T-helper 1 cell (primary cell): ENCODE measurements around the gene CHMP2B.
A peak's percentile ranks its signal among the peaks of the same experiment; 100 is the strongest.
"Not testable (repeated sequence)": the region's sequence is repeated elsewhere in the genome, so short reads cannot be mapped to it uniquely, and the experiment has no call there.

Experiments
- DNase-seq, 5 donors: peaks; one replicate each; pipeline ENCODE4 v3.0.0-alpha.2; 2012 to 2020

Gene CHMP2B

DNA sequence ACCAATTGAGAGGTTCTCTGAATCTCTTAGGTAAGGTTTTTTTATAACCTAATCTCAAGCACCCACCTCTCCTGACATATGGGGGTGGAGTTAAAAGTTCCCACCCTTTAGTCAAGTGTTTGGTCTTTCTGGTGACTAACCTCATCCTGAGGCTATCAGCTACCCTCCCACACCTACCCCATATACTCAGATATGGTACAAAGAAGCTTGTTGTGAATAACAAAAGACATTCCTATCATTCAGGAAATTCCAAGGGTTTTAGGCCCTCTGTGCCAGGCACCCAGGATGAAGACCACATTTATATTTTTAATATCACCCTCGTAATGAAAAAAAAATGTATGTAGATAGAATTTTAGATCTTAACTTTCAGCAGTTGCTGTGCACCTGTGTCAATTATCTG is 9.0 kb downstream of the CHMP2B start:
- DNase-seq: no peak

DNA sequence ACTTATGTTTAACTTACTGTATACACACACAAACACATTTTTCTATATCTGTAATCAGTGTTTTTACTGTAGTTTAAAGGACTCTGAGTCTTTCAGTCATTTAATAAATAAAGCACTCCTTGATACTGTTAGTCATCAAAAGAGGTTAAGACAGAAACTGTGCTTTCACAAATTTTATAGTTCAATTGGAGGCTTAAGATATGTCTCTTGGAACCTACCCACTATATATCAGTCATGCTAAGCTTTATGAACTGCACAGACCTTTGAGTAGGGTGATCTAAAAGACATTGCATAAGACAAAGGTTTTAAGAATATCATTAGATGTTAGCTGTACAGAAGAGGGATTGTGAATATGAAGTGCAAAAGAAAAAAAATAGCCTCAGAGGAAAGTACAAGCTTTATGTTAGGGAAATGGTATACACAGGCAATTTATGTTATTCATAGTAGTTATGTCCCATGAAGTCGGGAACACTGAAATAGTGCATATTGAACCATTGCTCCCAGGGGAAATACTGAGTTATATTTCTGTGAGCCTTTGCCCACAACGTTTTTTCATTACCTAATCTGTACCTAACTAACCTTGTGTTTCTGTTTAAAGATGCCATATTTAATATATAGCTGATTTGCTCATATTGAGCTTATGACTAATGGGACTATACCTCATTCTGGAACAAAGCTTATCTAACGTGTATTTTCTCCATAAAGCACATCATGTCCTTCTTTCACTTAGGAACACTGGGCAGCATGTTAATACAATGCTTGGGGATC is 19.7 kb downstream of the CHMP2B start:
- DNase-seq: no peak

DNA sequence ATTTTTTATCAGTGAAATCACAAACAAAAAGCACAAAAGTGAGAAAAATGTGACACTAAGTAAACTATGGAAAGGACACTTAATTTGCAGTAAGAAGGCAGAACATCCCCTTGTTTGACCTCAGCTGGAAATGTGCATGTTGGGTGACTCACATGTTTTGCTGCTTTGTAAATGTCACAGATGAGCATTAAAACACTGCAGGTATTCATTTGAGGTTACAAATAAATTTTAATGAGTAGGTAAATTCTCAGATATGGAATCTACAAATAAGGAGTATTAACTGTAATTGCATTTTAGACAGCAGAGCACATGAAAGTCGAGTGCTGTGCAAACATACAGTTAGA is 20.3 kb downstream of the CHMP2B start:
- DNase-seq: no peak

DNA sequence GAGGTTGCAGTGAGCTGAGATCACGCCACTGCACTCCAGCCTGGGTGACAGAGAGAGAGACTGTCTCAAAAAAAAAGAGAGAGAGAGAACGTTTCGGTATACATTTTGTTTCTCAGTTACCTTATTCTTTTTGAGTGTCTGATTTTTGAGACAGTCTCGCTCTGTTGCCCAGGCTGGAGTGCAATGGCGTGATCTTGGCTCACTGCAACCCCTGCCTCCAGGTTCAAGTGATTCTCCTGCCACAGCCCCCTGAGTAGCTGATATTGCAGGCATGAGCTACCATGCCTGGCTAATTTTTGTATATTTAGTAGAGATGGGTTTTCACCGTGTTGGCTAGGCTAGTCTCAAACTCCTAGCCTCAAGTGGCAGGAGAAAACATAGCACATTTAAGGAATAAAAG is 21.1 kb downstream of the CHMP2B start:
- DNase-seq: not testable (repeated sequence)

DNA sequence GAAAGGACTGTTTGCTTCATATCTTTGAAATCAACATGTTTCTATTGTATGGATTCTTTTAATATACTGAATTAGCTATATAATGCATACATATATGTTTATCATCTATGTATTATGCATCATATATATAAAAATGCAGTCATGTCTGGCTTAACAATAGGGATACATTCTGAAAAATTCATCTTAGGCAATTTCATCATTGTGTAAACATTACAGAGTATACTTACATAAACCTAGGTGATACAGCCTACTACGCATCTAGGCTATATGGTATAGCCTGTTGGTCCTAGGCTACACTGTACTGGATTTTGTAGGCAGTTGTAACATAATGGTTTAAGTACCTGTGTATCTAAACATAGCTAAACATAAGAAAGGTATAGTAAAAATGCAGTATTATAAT is 21.7 kb downstream of the CHMP2B start:
- DNase-seq: no peak

DNA sequence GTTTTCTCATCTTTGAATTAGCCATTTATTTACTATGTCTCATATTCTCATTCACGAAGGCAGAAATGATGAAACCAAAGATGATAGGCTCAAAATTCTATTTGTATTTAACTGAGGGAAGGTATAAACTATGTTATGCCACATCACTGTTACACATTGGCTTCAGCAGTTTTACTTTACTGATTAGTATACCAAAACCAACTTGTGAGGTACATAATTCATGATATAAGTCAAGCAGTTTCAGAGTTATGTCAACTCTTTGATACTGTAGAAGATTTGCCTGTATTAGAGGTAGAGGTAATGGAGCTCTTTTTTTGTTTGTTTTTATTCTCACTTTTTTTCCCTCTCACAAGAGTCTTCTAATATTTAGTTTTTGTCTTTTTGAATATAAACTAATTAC is 22.9 kb downstream of the CHMP2B start:
- DNase-seq: no peak

DNA sequence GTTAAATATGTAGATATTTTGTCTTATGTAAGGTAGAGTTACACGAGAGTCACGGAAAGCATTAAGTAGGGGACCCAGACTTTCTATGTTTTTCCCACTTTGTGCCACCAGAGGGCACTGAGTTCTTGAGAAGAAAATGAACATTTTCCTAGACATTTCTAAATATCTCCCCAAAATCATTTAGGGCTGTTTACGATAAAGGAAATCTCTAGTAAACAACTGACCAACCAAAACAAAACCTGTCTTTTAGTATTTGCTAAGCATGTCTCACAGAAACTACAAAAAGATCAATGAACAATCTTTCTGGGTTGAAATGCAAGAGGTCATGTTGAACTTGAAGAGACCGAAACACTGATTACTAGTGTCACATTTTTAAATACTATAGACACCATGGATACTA is 33.2 kb downstream of the CHMP2B start:
- peak in 4 of 5 donors; percentile 10 to 36 (median 18) for DNase-seq

DNA sequence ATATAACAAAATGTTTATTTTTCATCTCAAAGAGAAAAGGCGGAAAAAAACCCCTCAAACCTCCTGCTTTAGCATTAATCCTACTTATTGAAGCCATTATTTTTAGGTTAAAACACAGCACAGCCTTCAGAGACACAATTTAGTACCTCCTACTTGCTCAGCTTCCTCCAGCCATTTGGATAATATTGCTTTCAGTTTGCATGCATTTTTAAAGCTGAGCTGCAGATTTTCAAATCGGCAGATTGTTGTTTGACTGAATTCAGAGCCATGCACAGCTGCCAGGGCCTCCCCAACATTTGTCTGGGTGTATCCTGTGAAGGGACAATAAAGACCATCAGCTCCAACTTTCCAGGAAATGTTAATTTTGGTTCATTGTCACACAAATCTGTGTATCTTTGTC is 34.8 kb downstream of the CHMP2B start:
- DNase-seq: no peak

DNA sequence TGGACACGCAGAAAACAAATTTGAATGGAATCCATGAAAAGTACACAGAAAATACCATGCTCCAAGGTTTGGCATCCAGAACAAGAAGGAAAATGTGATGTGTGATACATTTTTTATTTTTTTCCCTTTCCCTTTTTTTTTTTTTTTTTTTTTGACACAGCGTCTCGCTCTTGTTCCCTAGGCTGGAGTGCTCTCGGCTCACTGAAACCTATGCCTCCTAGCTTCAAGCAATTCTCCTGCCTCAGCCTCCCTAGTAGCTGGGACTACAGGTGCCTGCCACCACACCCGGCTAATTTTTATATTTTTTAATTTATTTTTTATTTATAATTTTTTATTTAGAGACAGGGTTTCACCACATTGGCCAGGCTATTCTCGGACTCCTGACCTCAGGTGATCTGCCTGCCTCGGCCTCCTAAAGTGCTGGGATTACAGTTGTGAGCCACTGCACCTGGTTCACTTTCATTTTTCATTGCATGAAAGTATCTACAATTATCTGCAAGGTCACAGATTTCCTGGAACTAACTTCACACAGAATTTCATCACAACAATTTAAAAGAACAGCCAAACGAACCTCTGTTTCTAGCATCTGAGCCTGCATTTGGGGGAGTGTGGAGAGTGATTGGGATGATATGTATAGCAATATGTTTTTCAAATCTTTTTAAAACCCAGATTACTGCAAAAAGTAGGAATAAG is 41.0 kb downstream of the CHMP2B start:
- DNase-seq: peak in 1 of 5 donors; percentile 42

DNA sequence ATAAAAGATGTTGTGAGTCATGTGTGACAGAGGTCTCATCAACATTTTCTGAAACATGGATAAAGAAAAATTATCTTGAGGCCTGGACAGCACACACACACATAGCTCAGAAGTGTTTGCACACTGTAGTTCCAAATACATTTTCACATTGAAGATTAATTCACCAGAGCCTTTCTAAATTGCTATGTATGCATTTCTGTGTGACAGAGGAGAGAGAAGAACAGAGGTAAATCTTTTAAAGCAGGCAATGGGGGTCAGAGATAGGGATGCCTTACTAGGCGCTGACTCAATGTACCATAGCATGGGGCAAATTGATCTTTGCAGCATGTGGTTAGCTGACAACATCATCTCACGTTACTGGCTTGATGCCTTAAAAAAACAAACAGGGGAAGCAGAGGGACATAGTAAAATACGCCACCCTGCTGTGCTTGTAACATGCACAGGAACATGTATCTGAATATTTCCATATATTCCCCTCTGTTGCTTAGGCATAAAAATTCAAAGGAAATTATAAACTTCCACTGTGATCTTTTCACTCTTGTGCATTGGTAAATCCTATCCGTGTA is 41.6 kb downstream of the CHMP2B start:
- DNase-seq: no peak

DNA sequence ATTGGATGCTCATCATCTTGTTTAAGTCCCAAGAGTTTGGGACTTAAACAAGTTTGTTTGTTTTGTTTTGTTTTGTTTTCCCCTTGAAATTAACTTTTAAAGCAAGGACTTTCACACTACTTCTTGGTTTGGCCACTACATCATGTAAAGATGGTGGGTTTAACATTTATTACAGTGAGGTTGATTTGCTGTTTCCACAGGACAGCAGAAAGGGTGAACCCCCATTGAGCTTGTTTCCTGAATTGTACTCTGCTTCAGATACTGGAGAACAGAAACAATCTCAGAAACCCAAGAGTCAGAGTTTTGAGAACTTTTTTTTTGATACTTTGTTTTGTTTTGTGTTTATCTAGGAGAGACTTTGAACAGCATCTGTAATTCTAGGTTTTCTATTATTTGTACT is 42.6 kb downstream of the CHMP2B start:
- no peak for DNase-seq

DNA sequence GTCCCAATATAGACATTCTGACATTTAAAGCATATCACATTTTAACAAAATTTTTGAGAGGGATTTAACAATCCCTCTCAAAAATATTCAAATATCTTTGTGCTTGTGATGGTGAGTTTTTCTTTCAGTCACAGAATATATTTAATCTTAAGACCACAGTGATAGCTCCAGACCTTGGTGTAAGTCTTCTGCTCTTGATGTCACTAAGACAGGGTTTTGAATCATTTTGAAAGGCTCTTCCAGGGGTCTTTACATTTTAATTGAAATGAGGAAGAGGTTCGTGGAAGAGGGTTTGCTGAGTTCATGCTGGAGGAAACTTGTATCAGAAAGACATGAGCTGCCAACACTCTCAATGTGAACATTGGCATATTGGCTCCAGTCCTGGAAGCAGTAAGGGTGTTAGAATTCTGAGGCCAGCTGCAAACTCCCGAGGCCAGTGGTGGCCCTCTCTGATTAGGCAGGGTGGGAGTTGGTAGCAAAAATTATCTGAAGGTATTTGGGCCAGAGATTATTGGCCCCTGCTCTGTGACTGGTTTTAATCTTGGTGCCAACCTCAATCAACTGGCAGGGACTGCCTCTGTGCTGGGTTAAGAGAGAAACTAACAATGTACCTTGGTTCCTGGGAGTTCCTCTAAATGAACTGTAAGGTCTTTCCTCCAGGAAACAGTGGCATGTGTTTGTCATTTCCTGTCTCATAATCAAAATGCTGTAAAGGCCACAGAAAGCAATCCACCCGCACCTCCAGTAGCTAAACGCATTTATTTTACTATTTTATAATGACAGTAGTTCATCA is 44.0 kb downstream of the CHMP2B start:
- peak in 1 of 5 donors; percentile 49 for DNase-seq

DNA sequence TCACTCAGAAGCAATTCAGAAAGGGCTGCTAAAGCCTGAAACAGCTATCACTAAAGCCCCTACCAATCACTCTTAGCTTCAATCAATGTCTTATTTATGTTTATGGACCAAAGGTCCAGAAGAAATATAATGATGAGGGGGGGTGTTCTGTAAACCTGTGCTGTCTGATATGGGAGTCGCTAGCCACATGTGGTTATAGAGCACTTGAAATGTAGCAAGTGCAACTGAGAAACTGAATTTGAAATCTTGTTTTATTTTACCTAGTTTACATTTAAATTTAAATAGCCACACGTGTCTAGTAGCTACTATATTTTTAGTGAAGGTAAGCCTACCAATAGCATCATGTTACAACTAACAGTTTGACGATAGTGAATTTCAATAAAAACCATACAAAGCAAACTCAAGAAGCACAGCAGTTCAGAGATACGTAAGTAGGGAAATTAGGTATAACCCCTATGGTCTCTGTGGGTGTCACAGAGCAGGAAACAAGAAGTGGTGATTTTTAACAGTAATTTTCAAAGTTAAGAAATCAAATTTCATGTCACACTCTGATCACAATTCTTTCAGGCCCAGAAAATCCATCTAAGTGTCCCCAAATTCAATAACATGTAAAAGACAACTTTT is 45.7 kb downstream of the CHMP2B start:
- DNase-seq: no peak

DNA sequence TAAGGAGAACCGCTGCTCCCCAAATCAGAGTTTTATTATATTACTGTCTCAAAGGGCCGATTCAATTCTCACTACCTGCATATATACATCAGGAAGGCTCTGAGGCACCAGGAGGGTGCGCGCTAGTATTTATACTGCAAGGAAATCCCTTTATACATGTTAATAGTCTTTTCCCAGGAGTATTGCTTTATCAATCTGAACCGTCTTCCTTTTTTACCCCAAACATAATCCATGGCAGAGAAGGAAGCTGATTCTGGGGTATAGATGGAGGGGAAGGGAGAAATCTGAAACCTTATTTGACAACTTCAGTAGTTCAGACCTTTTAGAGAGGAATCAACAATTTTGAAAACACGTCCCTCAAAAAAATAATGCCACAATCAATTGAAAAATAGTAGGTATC is 49.4 kb downstream of the CHMP2B start, which contains the start of gene POU1F1:
TSS of gene POU1F1 (minus strand) at position 101 of the 400 bp plus-strand sequence. CDS start 122 bp downstream, outside the sequence.
- DNase-seq: no peak

DNA sequence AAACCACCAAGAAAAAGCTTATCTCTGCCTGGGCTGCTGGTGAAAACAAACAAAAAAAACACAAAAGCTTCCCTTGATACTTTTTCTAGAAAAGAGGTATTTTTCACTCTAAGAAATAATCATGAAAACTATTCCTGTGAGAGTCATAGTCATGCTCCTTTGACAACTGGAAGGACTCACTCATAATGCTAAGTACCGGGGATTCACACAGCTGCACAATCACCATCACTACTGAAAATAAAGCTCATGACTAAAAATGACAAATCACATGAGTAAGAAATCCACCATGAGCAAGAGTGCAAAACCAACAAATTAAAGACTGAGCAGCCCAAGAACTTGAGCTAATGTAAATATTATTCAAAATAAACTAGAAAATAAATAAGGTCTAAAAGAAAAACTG is 59.9 kb downstream of the CHMP2B start:
- DNase-seq: no peak

DNA sequence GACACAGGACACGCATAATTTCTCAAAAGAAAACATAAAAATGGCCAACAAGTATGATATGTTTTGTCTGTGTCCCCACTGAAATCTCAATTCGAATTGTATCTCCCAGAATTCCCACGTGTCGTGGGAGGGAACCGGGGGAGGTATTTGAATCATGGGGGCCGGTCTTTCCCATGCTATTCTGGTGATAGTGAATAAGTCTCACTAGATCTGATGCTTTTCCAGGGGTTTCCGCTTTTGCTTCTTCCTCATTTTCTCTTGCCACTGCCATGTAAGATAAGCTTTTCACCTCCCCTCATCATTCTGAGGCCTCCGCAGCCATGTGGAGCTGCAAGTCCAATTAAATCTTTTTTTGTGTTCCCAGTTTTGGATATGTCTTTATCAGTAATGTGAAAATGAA is 61.3 kb downstream of the CHMP2B start:
- no peak for DNase-seq

DNA sequence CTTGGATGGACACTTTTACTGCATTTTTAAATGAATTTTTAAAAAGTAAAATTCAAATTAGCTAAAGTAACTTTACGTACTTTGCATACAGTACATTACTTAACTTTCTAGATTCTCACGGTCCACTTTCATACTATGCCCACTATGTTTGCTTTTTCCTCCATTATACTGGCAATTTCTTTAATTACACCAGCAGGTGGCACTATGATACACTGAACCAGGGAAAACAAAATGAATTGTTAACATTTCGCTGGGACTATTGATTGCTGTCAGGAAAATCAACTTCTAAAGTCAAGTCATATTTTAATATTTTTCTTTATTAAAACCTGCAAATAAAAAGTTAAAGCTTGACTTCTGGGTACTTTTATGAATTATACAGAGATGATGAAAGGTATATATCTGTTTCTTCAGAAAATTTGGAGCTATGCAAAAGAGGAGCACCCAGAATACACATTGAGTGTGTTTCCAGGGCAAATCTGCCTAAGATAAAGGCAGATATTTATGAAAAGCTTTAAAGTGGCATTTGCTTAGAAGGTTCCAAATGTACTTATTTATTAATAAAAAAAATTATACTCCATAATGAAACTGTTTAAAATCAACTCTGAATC is 71.1 kb downstream of the CHMP2B start:
- DNase-seq: peak in 1 of 5 donors; percentile 10

DNA sequence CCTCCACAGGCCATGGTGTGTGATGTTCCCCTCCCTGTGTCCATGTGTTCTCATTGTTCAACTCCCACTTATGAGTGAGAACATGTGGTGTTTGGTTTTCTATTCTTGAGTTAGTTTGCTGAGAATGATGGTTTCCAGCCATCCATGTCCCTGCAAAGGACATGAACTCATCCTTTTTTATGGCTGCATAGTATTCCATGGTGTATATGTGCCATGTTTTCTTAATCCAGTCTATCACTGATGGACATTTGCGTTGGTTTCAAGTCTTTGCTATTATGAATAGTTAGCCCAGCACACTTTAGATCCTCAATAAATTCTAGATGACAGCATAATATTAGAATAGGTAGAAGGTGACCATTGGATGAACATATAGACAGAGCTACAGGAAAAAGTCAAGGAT is 77.9 kb downstream of the CHMP2B start:
- DNase-seq: not testable (repeated sequence)
